IMR-90 (cell line): Measurements from ENCODE around the gene KIF3A. TPM values are rescaled to one million over a fixed set of nuclear protein-coding genes. Genes with fewer than 3 reads are reported as not detected.

Source experiments
- ATAC-seq: fragments of 200-7000 bp; cut with Tn5 transposase; 2 replicates; pipeline ENCODE4 v1.9.1; 2020; ENCODE audit warnings: low read depth, mild to moderate bottlenecking, moderate library complexity
- BruUV-seq: library from RNA; stranded (reverse); fragments of 400-500 nt; replicated peaks from 2 replicates; lab custom pipeline; 2021; lab: Mats Ljungman, UMichigan
- CTCF ChIA-PET: fragments of 300-600 bp; formaldehyde crosslinking; extraction: SDS; loops from one replicate; lab custom pipeline; 2021; ENCODE audit warnings: antibody characterized with exemption; lab: Yijun Ruan, JAX
- POLR2A ChIA-PET: fragments of 300-600 bp; sonication (Branson Sonifier 250); formaldehyde crosslinking; loops from one replicate; lab custom pipeline; 2022; ENCODE audit warnings: antibody characterized with exemption; ENCODE audit not compliant: unreplicated experiment; lab: Charles Lee
- DNase-seq: peaks from one replicate; pipeline ENCODE4 v3.0.0; 2013
- H2AFZ ChIP-seq: replicated peaks from 2 replicates; pipeline ENCODE3; 2013; ENCODE audit warnings: low read length, mild to moderate bottlenecking; ENCODE audit not compliant: poor library complexity
- H2AK5ac ChIP-seq: 2 replicates; pipeline ENCODE4 v1.6.1; 2013; ENCODE audit warnings: low read depth, low read length, inconsistent platforms
- H2AK9ac ChIP-seq: replicated peaks from 2 replicates; pipeline ENCODE3; 2013; ENCODE audit warnings: mild to moderate bottlenecking, low read depth, low read length, moderate library complexity; ENCODE audit not compliant: poor library complexity
- H2BK120ac ChIP-seq: 2 replicates; pipeline ENCODE4 v1.6.1; 2013; ENCODE audit warnings: low read depth, low read length, inconsistent platforms
- H2BK15ac ChIP-seq: 3 replicates; pipeline ENCODE4 v1.6.1; 2013; ENCODE audit warnings: low read depth, low read length, inconsistent platforms
- H2BK20ac ChIP-seq: 2 replicates; pipeline ENCODE4 v1.6.1; 2013; ENCODE audit warnings: low read depth, mild to moderate bottlenecking, inconsistent platforms, low read length, moderate library complexity
- H2BK5ac ChIP-seq: 2 replicates; pipeline ENCODE4 v1.6.1; 2013; ENCODE audit warnings: mild to moderate bottlenecking, low read depth, low read length, inconsistent platforms; ENCODE audit not compliant: poor library complexity, severe bottlenecking
- H3K14ac ChIP-seq: replicated peaks from 2 replicates; pipeline ENCODE4 v1.6.1; 2013; ENCODE audit warnings: low read depth, low read length, inconsistent platforms
- H3K18ac ChIP-seq: 2 replicates; pipeline ENCODE4 v1.6.1; 2013; ENCODE audit warnings: low read depth, low read length, control low read depth
- H3K23ac ChIP-seq: 2 replicates; pipeline ENCODE4 v1.6.1; 2013; ENCODE audit warnings: low read depth, low read length, inconsistent platforms
- H3K27ac ChIP-seq: 2 replicates; pipeline ENCODE4 v1.5.1; 2013; ENCODE audit warnings: mild to moderate bottlenecking, control low read depth, low read length; ENCODE audit not compliant: insufficient read depth
- H3K27me3 ChIP-seq: 2 replicates; pipeline ENCODE4 v1.6.1; 2013; ENCODE audit warnings: low read length; ENCODE audit not compliant: control insufficient read depth, insufficient read depth
- H3K36me3 ChIP-seq: 2 replicates; pipeline ENCODE4 v1.6.1; 2013; ENCODE audit warnings: low read length, mixed read lengths; ENCODE audit not compliant: control insufficient read depth, insufficient read depth
- H3K4ac ChIP-seq: 2 replicates; pipeline ENCODE4 v1.6.1; 2013; ENCODE audit warnings: low read depth, low read length, inconsistent platforms
- H3K4me1 ChIP-seq: 2 replicates; pipeline ENCODE4 v1.6.1; 2013; ENCODE audit warnings: low read length, mixed read lengths; ENCODE audit not compliant: control insufficient read depth, insufficient read depth
- H3K4me2 ChIP-seq: 2 replicates; pipeline ENCODE4 v1.6.1; 2013; ENCODE audit warnings: low read depth, mild to moderate bottlenecking, control low read depth, low read length, moderate library complexity
- H3K4me3 ChIP-seq: 2 replicates; pipeline ENCODE4 v1.5.1; 2013; ENCODE audit warnings: low read depth, mild to moderate bottlenecking, control low read depth, low read length, moderate library complexity; ENCODE audit not compliant: insufficient read depth
- H3K56ac ChIP-seq: 2 replicates; pipeline ENCODE4 v1.6.1; 2013; ENCODE audit warnings: low read length, inconsistent platforms; ENCODE audit not compliant: insufficient read depth; ENCODE audit errors: extremely low read depth
- H3K79me1 ChIP-seq, 2 experiments: 2 replicates each; pipeline ENCODE4 v1.6.1; 2013; ENCODE audit warnings: low read length in 2 of 2, inconsistent platforms in 1 of 2, low read depth in 1 of 2
- H3K9ac ChIP-seq: 2 replicates; pipeline ENCODE4 v1.6.1; 2013; ENCODE audit warnings: low read depth, low read length, control low read depth
- H3K9me1 ChIP-seq: 2 replicates; pipeline ENCODE4 v1.6.1; 2013; ENCODE audit warnings: low read length, inconsistent platforms; ENCODE audit not compliant: insufficient read depth
- H3K9me3 ChIP-seq: 2 replicates; pipeline ENCODE4 v1.6.1; 2013; ENCODE audit warnings: low read length; ENCODE audit not compliant: control insufficient read depth, insufficient read depth
- H4K20me1 ChIP-seq: 2 replicates; pipeline ENCODE4 v1.6.1; 2013; ENCODE audit warnings: low read length, inconsistent platforms; ENCODE audit not compliant: insufficient read depth
- H4K5ac ChIP-seq: 2 replicates; pipeline ENCODE4 v1.6.1; 2013; ENCODE audit warnings: mild to moderate bottlenecking, low read depth, low read length, control low read depth
- H4K8ac ChIP-seq, 2 experiments: 2 replicates each; pipeline ENCODE4 v1.6.1; 2013; ENCODE audit warnings: low read depth in 2 of 2, low read length in 2 of 2, control low read depth in 1 of 2, inconsistent platforms in 1 of 2
- H4K91ac ChIP-seq: 2 replicates; pipeline ENCODE4 v1.6.1; 2013; ENCODE audit warnings: low read depth, low read length, inconsistent platforms; ENCODE audit not compliant: insufficient read depth
- CTCF ChIP-seq: conservative IDR thresholded peaks from 2 replicates; pipeline ENCODE4 v1.5.1; 2012; ENCODE audit warnings: mild to moderate bottlenecking, low read depth, low read length, improper control_type of control experiment
- ELK1 ChIP-seq: fragments of 150-350 bp; IDR thresholded peaks from 2 replicates; pipeline ENCODE4 v1.6.1; 2016; ENCODE audit warnings: low read depth, mild to moderate bottlenecking, low read length, moderate library complexity, borderline replicate concordance
- POLR2A ChIP-seq: IDR thresholded peaks from 2 replicates; pipeline ENCODE4 v1.6.1; 2012; ENCODE audit warnings: mild to moderate bottlenecking, low read depth, low read length
- RCOR1 ChIP-seq: IDR thresholded peaks from 2 replicates; pipeline ENCODE4 v1.6.1; 2012; ENCODE audit warnings: mild to moderate bottlenecking, low read length, improper control_type of control experiment; ENCODE audit not compliant: insufficient replicate concordance
- WGBS, 2 experiments: methylation state at CpG; one replicate each; pipeline versions ENCODE4 v1.1.5 to v1.1.7; 2013; ENCODE audit warnings: missing lambda C conversion rate in 2 of 2; ENCODE audit not compliant: insufficient read length in 1 of 2; ENCODE audit errors: extremely low coverage in 2 of 2; 5-methylcytosine and 5-hydroxymethylcytosine counted together
- dilution Hi-C: fragments of 300-500 bp; cut with HindIII; formaldehyde crosslinking; loops from one replicate; pipeline ENCODE4 v1.14.3; 2018; ENCODE audit warnings: low sequenced_read_pairs; ENCODE audit not compliant: unreplicated experiment
- in situ Hi-C: fragments of 300-500 bp; cut with MboI; formaldehyde crosslinking; loops from 3 replicates; pipeline ENCODE4 v1.14.3; 2019; ENCODE audit warnings: low sequenced_read_pairs, inconsistent platforms, mixed read lengths
- intact Hi-C: fragments of 100-400 bp; cut with micrococcal nuclease; formaldehyde crosslinking; loops from 2 replicates; pipeline ENCODE4 v1.10.0; 2022
- polyA plus RNA-seq, 3 experiments: library from polyadenylated mRNA; depleted of rRNA; stranded (reverse); fragments of >200 nt; gene quantifications; 2 replicates each; pipeline ENCODE4 v1.2.3, GENCODE V29; 2012; ENCODE audit warnings: low replicate concordance in 1 of 3
- total RNA-seq: library from RNA; depleted of rRNA; stranded (reverse); fragments of >200 nt; gene quantifications from 2 replicates; pipeline ENCODE4 v1.2.3, GENCODE V29; 2012

KIF3A gene
- total and polyA plus RNA-seq, 2 of the 4 experiments (the other 2 are of a cell fraction): 4.3 to 4.5 TPM

DNA sequence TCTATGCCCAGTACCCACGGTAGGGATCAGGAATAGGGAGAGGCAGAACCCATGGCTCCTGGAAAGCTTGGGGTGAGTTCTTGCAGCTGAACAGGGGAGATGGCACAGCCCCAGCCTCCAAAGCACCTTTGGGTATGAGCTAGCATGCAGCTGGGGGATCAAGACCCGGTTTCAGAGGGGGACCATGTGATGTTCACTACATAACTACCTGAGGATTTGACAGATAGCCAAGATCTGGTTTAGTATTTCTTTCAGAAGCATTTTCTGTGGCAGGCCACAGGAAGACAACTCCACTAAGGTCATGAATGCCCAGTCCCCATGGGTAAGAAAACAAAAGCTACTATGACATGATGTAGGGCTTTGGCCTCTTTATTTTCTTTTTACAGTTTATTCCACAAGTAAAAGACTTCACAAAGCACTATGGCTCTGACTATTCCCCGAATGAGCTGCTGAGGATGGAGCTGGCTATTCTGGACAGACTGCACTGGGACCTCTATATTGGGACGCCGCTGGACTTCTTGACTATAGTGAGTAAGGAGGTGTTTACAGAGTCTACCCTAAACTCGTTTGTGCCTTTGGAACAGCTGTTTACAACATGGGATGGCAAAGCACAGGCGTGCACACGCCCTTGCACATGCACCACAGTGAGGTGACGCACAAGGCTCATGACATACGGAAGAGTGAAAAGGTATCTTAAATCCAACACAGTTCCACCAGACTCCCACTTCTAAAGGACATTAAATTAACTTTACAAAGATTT is 13.3 kb upstream of the KIF3A start:
- no peaks in the 10 kb centered on the region for H3K79me1 ChIP-seq
- H4K8ac ChIP-seq: no peak overlapping the region
- no peaks in the 10 kb centered on the region; the same call in 1 of the 2 replicates for H3K9me3 ChIP-seq
- no peak overlapping the region for H2BK120ac ChIP-seq
- H3K18ac ChIP-seq: no peak overlapping the region
- ChIA-PET POLR2A (no interaction called here), CTCF (interaction anchor here (0.6 to 1.2 kb wide), 3 partner anchors 70 to 224 kb away, joined by 3 read pairs; no protein-coding TSS in a partner anchor)
- H3K4ac ChIP-seq: no peak overlapping the region
- H3K27me3 ChIP-seq: peaks cover 33% of the 10 kb centered on the region
- no peak overlapping the region for H2AFZ ChIP-seq
- no peak overlapping the region for H4K5ac ChIP-seq
- in situ Hi-C loops (no loop called here), dilution Hi-C loops (no loop called here), intact Hi-C loops (no loop called here)
- no peak overlapping the region for H3K27ac ChIP-seq
- H2BK15ac ChIP-seq: no peak overlapping the region
- no peak overlapping the region for H3K14ac ChIP-seq
- H3K56ac ChIP-seq: no peak overlapping the region
- H4K91ac ChIP-seq: no peak overlapping the region
- no peaks in the 10 kb centered on the region for H4K20me1 ChIP-seq
- no TSS peak for BruUV-seq
- H3K4me1 ChIP-seq: peaks cover 3% of the 10 kb centered on the region; the same call in 1 of the 2 replicates
- H3K36me3 ChIP-seq: no peaks in the 10 kb centered on the region
- no peak overlapping the region for H2AK9ac ChIP-seq
- no peaks in the 10 kb centered on the region for H3K9me1 ChIP-seq
- DNase-seq (no peak), ATAC-seq (no peak)
- H2BK20ac ChIP-seq: no peak overlapping the region
- no peak overlapping the region for H3K9ac ChIP-seq
- TF ChIP-seq POLR2A (no peak), CTCF (no peak), ELK1 (no peak), RCOR1 (no peak)
- H3K23ac ChIP-seq: no peak overlapping the region
- no CpG with 5 or more reads among the region's 10 CpGs for WGBS, 2 experiments
- no peak overlapping the region for H2AK5ac ChIP-seq
- H3K4me3 ChIP-seq: no peak overlapping the region
- H2BK5ac ChIP-seq: no peak overlapping the region
- no peak overlapping the region for H3K4me2 ChIP-seq
